Measurements from ENCODE around the gene DDX24.

The DDX24 gene

DNA sequence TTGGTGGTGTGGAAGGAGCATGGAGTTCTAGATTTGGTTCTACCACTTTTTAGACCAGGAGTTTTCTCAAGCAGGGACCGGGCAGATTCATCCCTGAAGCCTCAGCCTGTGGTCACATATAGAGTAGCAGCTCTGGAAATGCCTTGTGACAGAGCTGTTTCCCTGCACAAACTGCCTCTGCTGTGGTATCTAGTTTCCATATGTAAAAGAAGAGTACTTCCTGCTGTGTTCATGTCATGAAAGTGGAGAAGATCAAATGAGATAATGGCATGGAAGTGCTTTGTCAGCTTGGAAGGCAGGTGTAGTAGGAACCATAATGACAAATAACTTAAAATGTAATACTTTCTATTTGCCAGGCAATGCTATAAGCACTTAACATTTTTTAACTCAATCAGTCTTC, 28.8 kb downstream of the DDX24 start:
- Histone ChIP-seq H3K79me2 (ENCODE audit: control insufficient read depth, insufficient read depth, low read length, poor library complexity) (no peaks in the 10 kb centered on the region), H3K18ac (ENCODE audit: low read length) (no peak overlapping the region), H4K91ac (ENCODE audit: low read depth, low read length) (no peak overlapping the region), H3K4me3 (ENCODE audit: low read depth, low read length) (no peak overlapping the region), H2BK120ac (ENCODE audit: insufficient read depth, low read length, poor library complexity) (no peak overlapping the region), H4K8ac (ENCODE audit: low read depth, low read length) (no peak overlapping the region), H4K12ac (ENCODE audit: low read depth, low read length) (no peak overlapping the region), H3K27me3 (ENCODE audit: insufficient read depth, low read length) (no peaks in the 10 kb centered on the region), H3K9me3 (ENCODE audit: insufficient read depth, low read depth, low read length) (no peaks in the 10 kb centered on the region), H3K9ac (ENCODE audit: low read length) (no peak overlapping the region), H3K4me1 (ENCODE audit: control insufficient read depth in 1 of 2, insufficient read depth in 2 of 2, low read length in 2 of 2) (no peaks in the 10 kb centered on the region), H3K4ac (ENCODE audit: low read depth, low read length) (no peak overlapping the region), H2BK5ac (ENCODE audit: low read depth, low read length, poor library complexity) (no peak overlapping the region), H2AK5ac (ENCODE audit: low read length) (no peak overlapping the region), H2BK12ac (ENCODE audit: low read length) (no peak overlapping the region), H3K36me3 (ENCODE audit: control insufficient read depth in 1 of 2, insufficient read depth in 2 of 2, low read length in 2 of 2) (peaks cover 42 to 74% of the 10 kb centered on the region in 2 experiments), H2AFZ (ENCODE audit: insufficient read depth, low read length, poor library complexity) (no peak overlapping the region), H3K14ac (ENCODE audit: low read length) (no peak overlapping the region), H3K23ac (ENCODE audit: low read length) (no peak overlapping the region), H3K79me1 (ENCODE audit: low read length) (no peaks in the 10 kb centered on the region), H3K4me2 (ENCODE audit: low read length) (no peak overlapping the region), H3K27ac (ENCODE audit: low read depth, low read length) (no peak overlapping the region)
- WGBS (ENCODE audit: extremely low coverage, insufficient coverage, insufficient read length), result no CpG with 5 or more reads among the region's 1 CpG
- DNase-seq, result no peak

DNA sequence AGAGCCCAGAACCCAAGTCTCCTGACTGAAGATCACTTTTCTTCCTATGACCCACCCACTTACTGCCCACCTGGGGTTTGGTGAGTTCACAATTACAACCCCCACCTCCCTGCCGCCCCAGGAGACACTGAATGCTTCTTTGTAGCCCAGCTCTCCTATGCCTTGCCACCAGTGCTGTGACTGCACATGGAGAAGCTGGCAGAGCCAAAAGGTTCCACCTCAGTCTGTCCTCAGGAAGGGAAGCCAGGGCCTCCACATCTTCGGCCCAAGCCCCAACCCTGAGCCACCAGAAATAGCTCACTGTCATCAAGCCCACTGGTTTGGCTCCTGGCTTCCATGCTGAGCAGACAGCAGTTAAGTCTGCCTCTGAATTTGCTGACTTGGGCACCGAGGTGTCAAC, 29.2 kb downstream of the DDX24 start:
- Histone ChIP-seq H4K8ac (ENCODE audit: low read depth, low read length) (no peak overlapping the region), H2AK5ac (ENCODE audit: low read length) (no peak overlapping the region), H3K79me2 (ENCODE audit: control insufficient read depth, insufficient read depth, low read length, poor library complexity) (no peaks in the 10 kb centered on the region), H3K14ac (ENCODE audit: low read length) (no peak overlapping the region), H3K4me3 (ENCODE audit: low read depth, low read length) (no peak overlapping the region), H3K18ac (ENCODE audit: low read length) (no peak overlapping the region), H4K12ac (ENCODE audit: low read depth, low read length) (no peak overlapping the region), H3K9me3 (ENCODE audit: insufficient read depth, low read depth, low read length) (no peaks in the 10 kb centered on the region), H2BK12ac (ENCODE audit: low read length) (no peak overlapping the region), H3K36me3 (ENCODE audit: control insufficient read depth in 1 of 2, insufficient read depth in 2 of 2, low read length in 2 of 2) (peaks cover 46 to 78% of the 10 kb centered on the region in 2 experiments), H3K27ac (ENCODE audit: low read depth, low read length) (no peak overlapping the region), H2AFZ (ENCODE audit: insufficient read depth, low read length, poor library complexity) (no peak overlapping the region), H2BK5ac (ENCODE audit: low read depth, low read length, poor library complexity) (no peak overlapping the region), H3K79me1 (ENCODE audit: low read length) (no peaks in the 10 kb centered on the region), H3K27me3 (ENCODE audit: insufficient read depth, low read length) (no peaks in the 10 kb centered on the region), H3K4me1 (ENCODE audit: control insufficient read depth in 1 of 2, insufficient read depth in 2 of 2, low read length in 2 of 2) (no peaks in the 10 kb centered on the region), H3K4me2 (ENCODE audit: low read length) (no peak overlapping the region), H4K91ac (ENCODE audit: low read depth, low read length) (no peak overlapping the region), H3K23ac (ENCODE audit: low read length) (no peak overlapping the region), H2BK120ac (ENCODE audit: insufficient read depth, low read length, poor library complexity) (no peak overlapping the region), H3K4ac (ENCODE audit: low read depth, low read length) (no peak overlapping the region), H3K9ac (ENCODE audit: low read length) (no peak overlapping the region)
- no CpG with 5 or more reads among the region's 3 CpGs for WGBS (ENCODE audit: extremely low coverage, insufficient coverage, insufficient read length)
- DNase-seq, result no peak

- Histone ChIP-seq H2BK12ac (ENCODE audit: low read length) (no peak overlapping the region), H3K27ac (ENCODE audit: low read depth, low read length) (no peak overlapping the region), H3K79me2 (ENCODE audit: control insufficient read depth, insufficient read depth, low read length, poor library complexity) (no peaks in the 10 kb centered on the region), H2BK5ac (ENCODE audit: low read depth, low read length, poor library complexity) (no peak overlapping the region), H3K18ac (ENCODE audit: low read length) (no peak overlapping the region), H3K4ac (ENCODE audit: low read depth, low read length) (no peak overlapping the region), H2AK5ac (ENCODE audit: low read length) (no peak overlapping the region), H3K23ac (ENCODE audit: low read length) (no peak overlapping the region), H2BK120ac (ENCODE audit: insufficient read depth, low read length, poor library complexity) (no peak overlapping the region), H3K14ac (ENCODE audit: low read length) (no peak overlapping the region), H3K79me1 (ENCODE audit: low read length) (no peaks in the 10 kb centered on the region), H3K9me3 (ENCODE audit: insufficient read depth, low read depth, low read length) (no peaks in the 10 kb centered on the region), H3K36me3 (ENCODE audit: control insufficient read depth in 1 of 2, insufficient read depth in 2 of 2, low read length in 2 of 2) (peaks cover 48 to 76% of the 10 kb centered on the region in 2 experiments), H3K4me2 (ENCODE audit: low read length) (no peak overlapping the region), H4K8ac (ENCODE audit: low read depth, low read length) (no peak overlapping the region), H2AFZ (ENCODE audit: insufficient read depth, low read length, poor library complexity) (no peak overlapping the region), H3K27me3 (ENCODE audit: insufficient read depth, low read length) (no peaks in the 10 kb centered on the region), H4K91ac (ENCODE audit: low read depth, low read length) (no peak overlapping the region), H3K9ac (ENCODE audit: low read length) (no peak overlapping the region), H3K4me1 (ENCODE audit: control insufficient read depth in 1 of 2, insufficient read depth in 2 of 2, low read length in 2 of 2) (no peaks in the 10 kb centered on the region), H4K12ac (ENCODE audit: low read depth, low read length) (no peak overlapping the region), H3K4me3 (ENCODE audit: low read depth, low read length) (no peak overlapping the region)
- no CpG with 5 or more reads among the region's 9 CpGs for WGBS (ENCODE audit: extremely low coverage, insufficient coverage, insufficient read length)
- peak in 1 of 2 donors; percentile 22 for DNase-seq
Observed at GRCh38 chr14:94051115-94051514, 29.9 kb downstream of the DDX24 start.

DNA sequence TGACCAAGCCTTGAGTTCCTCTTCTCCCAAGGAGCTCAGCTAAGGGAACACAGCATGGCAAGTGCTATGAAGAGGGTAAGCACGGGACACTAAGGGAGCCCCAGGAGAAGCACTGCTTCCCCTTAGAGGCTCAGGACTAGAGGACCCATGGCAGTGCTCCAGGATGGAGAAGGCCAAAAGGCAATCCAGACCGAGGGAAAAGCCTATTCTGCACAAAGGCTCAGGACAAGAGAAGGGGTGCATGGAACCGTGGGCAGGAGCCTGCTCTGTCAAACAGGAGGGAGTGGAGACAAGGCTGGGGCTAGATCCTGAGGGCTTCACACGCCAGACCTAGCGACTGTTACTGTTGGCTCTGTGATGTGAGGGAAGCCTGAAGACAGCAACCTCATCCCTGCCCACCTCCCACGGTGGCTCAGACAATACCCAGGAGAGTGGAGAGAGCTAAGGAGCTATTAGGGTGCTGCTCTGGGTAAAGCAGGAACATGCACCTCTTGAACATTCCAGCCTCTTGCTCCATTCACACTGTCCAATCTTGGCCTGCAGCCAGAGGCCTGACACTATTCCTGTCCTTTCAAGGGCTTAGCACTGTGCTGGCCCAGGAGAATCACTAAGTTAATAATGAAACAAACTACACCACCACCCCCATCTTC, 30.6 kb downstream of the DDX24 start:
- Histone ChIP-seq H3K4me3 (ENCODE audit: low read depth, low read length) (no peak overlapping the region), H2BK12ac (ENCODE audit: low read length) (no peak overlapping the region), H3K79me1 (ENCODE audit: low read length) (no peaks in the 10 kb centered on the region), H3K36me3 (ENCODE audit: control insufficient read depth in 1 of 2, insufficient read depth in 2 of 2, low read length in 2 of 2) (peaks cover 51 to 75% of the 10 kb centered on the region in 2 experiments), H2AK5ac (ENCODE audit: low read length) (no peak overlapping the region), H3K27me3 (ENCODE audit: insufficient read depth, low read length) (no peaks in the 10 kb centered on the region), H3K18ac (ENCODE audit: low read length) (no peak overlapping the region), H3K9ac (ENCODE audit: low read length) (no peak overlapping the region), H3K4me1 (ENCODE audit: control insufficient read depth in 1 of 2, insufficient read depth in 2 of 2, low read length in 2 of 2) (no peaks in the 10 kb centered on the region), H3K14ac (ENCODE audit: low read length) (no peak overlapping the region), H3K27ac (ENCODE audit: low read depth, low read length) (no peak overlapping the region), H3K4ac (ENCODE audit: low read depth, low read length) (no peak overlapping the region), H3K9me3 (ENCODE audit: insufficient read depth, low read depth, low read length) (no peaks in the 10 kb centered on the region), H3K4me2 (ENCODE audit: low read length) (no peak overlapping the region), H4K12ac (ENCODE audit: low read depth, low read length) (no peak overlapping the region), H2BK120ac (ENCODE audit: insufficient read depth, low read length, poor library complexity) (no peak overlapping the region), H2AFZ (ENCODE audit: insufficient read depth, low read length, poor library complexity) (no peak overlapping the region), H4K91ac (ENCODE audit: low read depth, low read length) (no peak overlapping the region), H3K79me2 (ENCODE audit: control insufficient read depth, insufficient read depth, low read length, poor library complexity) (no peaks in the 10 kb centered on the region), H4K8ac (ENCODE audit: low read depth, low read length) (no peak overlapping the region), H2BK5ac (ENCODE audit: low read depth, low read length, poor library complexity) (no peak overlapping the region), H3K23ac (ENCODE audit: low read length) (no peak overlapping the region)
- WGBS (ENCODE audit: extremely low coverage, insufficient coverage, insufficient read length), result no CpG with 5 or more reads among the region's 6 CpGs
- DNase-seq, result no peak
